Mesenchymal stem cell (in vitro differentiated cells and primary cell): ENCODE measurements around the gene NHLRC1.
A peak's percentile ranks its signal among the peaks of the same experiment; 100 is the strongest.

Source experiments
- DNase-seq: peaks from one replicate; pipeline ENCODE4 v3.0.0-alpha.2; 2013
- H2AFZ ChIP-seq: one replicate; pipeline ENCODE4 v1.6.1; 2013; ENCODE audit warnings: low read depth, mild to moderate bottlenecking, control low read depth, inconsistent platforms, low read length, moderate library complexity
- H2AK5ac ChIP-seq: 2 replicates; pipeline ENCODE4 v1.6.1; 2013; ENCODE audit warnings: low read length, moderate library complexity, mild to moderate bottlenecking, inconsistent platforms; ENCODE audit not compliant: severe bottlenecking
- H2BK120ac ChIP-seq: one replicate; pipeline ENCODE4 v1.6.1; 2013; ENCODE audit warnings: low read depth, mild to moderate bottlenecking, inconsistent platforms, low read length, moderate library complexity
- H2BK12ac ChIP-seq, 2 experiments: one replicate each; pipeline ENCODE4 v1.6.1; 2013; ENCODE audit warnings: inconsistent platforms in 2 of 2, low read length in 2 of 2, mild to moderate bottlenecking in 2 of 2, moderate library complexity in 2 of 2, control low read depth in 1 of 2
- H2BK15ac ChIP-seq: one replicate; pipeline ENCODE4 v1.6.1; 2013; ENCODE audit warnings: mild to moderate bottlenecking, low read depth, inconsistent platforms; ENCODE audit not compliant: poor library complexity, severe bottlenecking
- H2BK5ac ChIP-seq: 2 replicates; pipeline ENCODE4 v1.6.1; 2013; ENCODE audit warnings: low read depth, mild to moderate bottlenecking, low read length, control low read depth, inconsistent platforms; ENCODE audit not compliant: poor library complexity, severe bottlenecking
- H3K14ac ChIP-seq, 2 experiments: one replicate each; pipeline ENCODE4 v1.6.1; 2013; ENCODE audit warnings: inconsistent platforms in 2 of 2, low read length in 2 of 2, control low read depth in 1 of 2, mild to moderate bottlenecking in 1 of 2, moderate library complexity in 1 of 2
- H3K18ac ChIP-seq, 2 experiments: one replicate each; pipeline ENCODE4 v1.6.1; 2013; ENCODE audit warnings: inconsistent platforms in 2 of 2, low read length in 2 of 2, control low read depth in 1 of 2, low read depth in 1 of 2, mild to moderate bottlenecking in 1 of 2
- H3K23ac ChIP-seq, 2 experiments: one replicate each; pipeline ENCODE4 v1.6.1; 2013; ENCODE audit warnings: inconsistent platforms in 2 of 2, low read length in 2 of 2, mild to moderate bottlenecking in 2 of 2, moderate library complexity in 2 of 2, control low read depth in 1 of 2
- H3K27ac ChIP-seq: 2 replicates; pipeline ENCODE4 v1.5.1; 2013; ENCODE audit warnings: mild to moderate bottlenecking, moderate library complexity, low read length, control low read depth, inconsistent platforms; ENCODE audit not compliant: poor library complexity, severe bottlenecking
- H3K27me3 ChIP-seq, 2 experiments: 2 replicates each; pipeline versions ENCODE4 v1.6.1 to v1.7.0; 2013; ENCODE audit warnings: low read length in 2 of 2, mild to moderate bottlenecking in 2 of 2, moderate library complexity in 2 of 2, control low read depth in 1 of 2, inconsistent platforms in 1 of 2; ENCODE audit not compliant: control insufficient read depth in 1 of 2, insufficient read depth in 1 of 2
- H3K36me3 ChIP-seq, 2 experiments: 2 replicates each; pipeline versions ENCODE4 v1.6.1 to v1.7.0; 2013; ENCODE audit warnings: low read length in 2 of 2, control low read depth in 1 of 2, inconsistent platforms in 1 of 2, low read depth in 1 of 2, mild to moderate bottlenecking in 1 of 2; ENCODE audit not compliant: insufficient read depth in 2 of 2, control insufficient read depth in 1 of 2
- H3K4ac ChIP-seq, 2 experiments: one replicate each; pipeline ENCODE4 v1.6.1; 2013; ENCODE audit warnings: inconsistent platforms in 2 of 2, low read length in 2 of 2, mild to moderate bottlenecking in 2 of 2, moderate library complexity in 2 of 2, control low read depth in 1 of 2, low read depth in 1 of 2
- H3K4me1 ChIP-seq: 2 replicates; pipeline ENCODE4 v1.6.1; 2013; ENCODE audit warnings: low read depth, low read length, control low read depth; ENCODE audit not compliant: control insufficient read depth, insufficient read depth
- H3K4me2 ChIP-seq: 2 replicates; pipeline ENCODE4 v1.6.1; 2013; ENCODE audit warnings: low read length, mild to moderate bottlenecking, inconsistent platforms; ENCODE audit not compliant: poor library complexity, severe bottlenecking
- H3K4me3 ChIP-seq, 2 experiments: 2 replicates each; pipeline versions ENCODE4 v1.5.1 to v1.7.0; 2013; ENCODE audit warnings: low read length in 2 of 2, mild to moderate bottlenecking in 2 of 2, control low read depth in 1 of 2, low read depth in 1 of 2; ENCODE audit not compliant: insufficient read depth in 1 of 2
- H3K79me1 ChIP-seq: replicated peaks from 2 replicates; pipeline ENCODE4 v1.6.1; 2013; ENCODE audit warnings: mild to moderate bottlenecking, control low read depth, low read length, inconsistent platforms; ENCODE audit not compliant: poor library complexity, severe bottlenecking
- H3K9ac ChIP-seq: 2 replicates; pipeline ENCODE4 v1.7.0; 2013; ENCODE audit warnings: mild to moderate bottlenecking, low read length, moderate library complexity
- H3K9me3 ChIP-seq: 2 replicates; pipeline ENCODE4 v1.7.0; 2013; ENCODE audit warnings: mild to moderate bottlenecking, low read length; ENCODE audit not compliant: control insufficient read depth
- H4K8ac ChIP-seq: one replicate; pipeline ENCODE4 v1.6.1; 2013; ENCODE audit warnings: inconsistent platforms, mild to moderate bottlenecking, low read length, moderate library complexity
- H4K91ac ChIP-seq: one replicate; pipeline ENCODE4 v1.6.1; 2013; ENCODE audit warnings: mild to moderate bottlenecking, low read length, inconsistent platforms
- WGBS: methylation state at CpG from one replicate; pipeline ENCODE4 v1.1.7; 2013; ENCODE audit warnings: mixed read lengths; 5-methylcytosine and 5-hydroxymethylcytosine counted together

Gene NHLRC1

GRCh38 chr6:18102783-18103509 is 19.5 kb downstream of the NHLRC1 start:
- H3K4me3 ChIP-seq: no peak overlapping the region
- no peak overlapping the region for H2AK5ac ChIP-seq
- no peak for DNase-seq
- no peak overlapping the region for H3K23ac ChIP-seq
- H3K79me1 ChIP-seq: no peaks in the 10 kb centered on the region
- H3K4me1 ChIP-seq: no peaks in the 10 kb centered on the region
- no peak overlapping the region for H2BK120ac ChIP-seq
- H3K9me3 ChIP-seq: peaks cover 12% of the 10 kb centered on the region
- no peaks in the 10 kb centered on the region for H3K27me3 ChIP-seq
- H4K8ac ChIP-seq: no peak overlapping the region
- no peak overlapping the region for H2BK12ac ChIP-seq
- no peak overlapping the region for H3K27ac ChIP-seq
- H3K14ac ChIP-seq: no peak overlapping the region
- no peak overlapping the region for H3K18ac ChIP-seq
- no peak overlapping the region for H3K4me2 ChIP-seq
- H3K9ac ChIP-seq: no peak overlapping the region
- no peak overlapping the region for H2AFZ ChIP-seq
- no peak overlapping the region for H2BK15ac ChIP-seq
- no peaks in the 10 kb centered on the region for H3K36me3 ChIP-seq
- 96% methylated on average over 5 of the region's 6 CpGs for WGBS
- H4K91ac ChIP-seq: no peak overlapping the region
- H3K4ac ChIP-seq: no peak overlapping the region
- no peak overlapping the region for H2BK5ac ChIP-seq

GRCh38 chr6:18101873-18102272 is 20.6 kb downstream of the NHLRC1 start:
- no peak overlapping the region for H3K14ac ChIP-seq
- H4K8ac ChIP-seq: no peak overlapping the region
- H4K91ac ChIP-seq: no peak overlapping the region
- no peak overlapping the region for H2AFZ ChIP-seq
- no peak overlapping the region for H2BK12ac ChIP-seq
- no peaks in the 10 kb centered on the region for H3K27me3 ChIP-seq
- H2BK5ac ChIP-seq: no peak overlapping the region
- no peak overlapping the region for H2BK120ac ChIP-seq
- DNase-seq: no peak
- no peaks in the 10 kb centered on the region for H3K79me1 ChIP-seq
- H3K4ac ChIP-seq: no peak overlapping the region
- H3K18ac ChIP-seq: no peak overlapping the region
- H3K4me2 ChIP-seq: no peak overlapping the region
- no peak overlapping the region for H3K23ac ChIP-seq
- H3K27ac ChIP-seq: no peak overlapping the region
- H2BK15ac ChIP-seq: no peak overlapping the region
- no peak overlapping the region for H2AK5ac ChIP-seq
- 100% methylated on average over 1 of the region's 2 CpGs for WGBS
- peaks cover 6% of the 10 kb centered on the region for H3K9me3 ChIP-seq
- no peaks in the 10 kb centered on the region for H3K36me3 ChIP-seq
- no peak overlapping the region for H3K9ac ChIP-seq
- H3K4me3 ChIP-seq: no peak overlapping the region
- H3K4me1 ChIP-seq: no peaks in the 10 kb centered on the region

GRCh38 chr6:18101271-18101670 is 21.2 kb downstream of the NHLRC1 start:
- peak; percentile 7 for DNase-seq
- Histone ChIP-seq H3K14ac (no peak overlapping the region), H4K91ac (no peak overlapping the region), H2BK12ac (no peak overlapping the region), H2BK15ac (no peak overlapping the region), H3K4me1 (no peaks in the 10 kb centered on the region), H3K9me3 (peaks cover 3% of the 10 kb centered on the region), H2AFZ (no peak overlapping the region), H3K36me3 (no peaks in the 10 kb centered on the region), H3K9ac (no peak overlapping the region), H3K79me1 (no peaks in the 10 kb centered on the region), H3K23ac (no peak overlapping the region), H3K18ac (no peak overlapping the region), H2AK5ac (no peak overlapping the region), H2BK120ac (no peak overlapping the region), H3K4me2 (no peak overlapping the region), H3K4ac (no peak overlapping the region), H2BK5ac (no peak overlapping the region), H4K8ac (no peak overlapping the region), H3K27ac (no peak overlapping the region), H3K4me3 (no peak overlapping the region), H3K27me3 (no peaks in the 10 kb centered on the region)
- 81% methylated on average over 1 of the region's 1 CpG for WGBS

- WGBS: 79% methylated on average over 3 of the region's 3 CpGs
- H3K9ac ChIP-seq: no peak overlapping the region
- H3K4me2 ChIP-seq: no peak overlapping the region
- H3K4ac ChIP-seq: no peak overlapping the region
- no peak overlapping the region for H2AFZ ChIP-seq
- H2BK120ac ChIP-seq: no peak overlapping the region
- no peak for DNase-seq
- no peak overlapping the region for H3K23ac ChIP-seq
- H3K14ac ChIP-seq: no peak overlapping the region
- no peak overlapping the region for H4K91ac ChIP-seq
- H3K9me3 ChIP-seq: no peaks in the 10 kb centered on the region
- no peaks in the 10 kb centered on the region for H3K79me1 ChIP-seq
- H2BK15ac ChIP-seq: no peak overlapping the region
- no peaks in the 10 kb centered on the region for H3K4me1 ChIP-seq
- no peak overlapping the region for H2BK12ac ChIP-seq
- H2BK5ac ChIP-seq: no peak overlapping the region
- H2AK5ac ChIP-seq: no peak overlapping the region
- no peak overlapping the region for H3K18ac ChIP-seq
- H3K27me3 ChIP-seq: no peaks in the 10 kb centered on the region
- H3K36me3 ChIP-seq: no peaks in the 10 kb centered on the region
- no peak overlapping the region for H3K4me3 ChIP-seq
- no peak overlapping the region for H4K8ac ChIP-seq
- no peak overlapping the region for H3K27ac ChIP-seq
These were observed 22.2 kb downstream of the NHLRC1 start for GRCh38 chr6:18100296-18100695.
